ENCODE measurements around the gene RASA1.

Gene RASA1

DNA sequence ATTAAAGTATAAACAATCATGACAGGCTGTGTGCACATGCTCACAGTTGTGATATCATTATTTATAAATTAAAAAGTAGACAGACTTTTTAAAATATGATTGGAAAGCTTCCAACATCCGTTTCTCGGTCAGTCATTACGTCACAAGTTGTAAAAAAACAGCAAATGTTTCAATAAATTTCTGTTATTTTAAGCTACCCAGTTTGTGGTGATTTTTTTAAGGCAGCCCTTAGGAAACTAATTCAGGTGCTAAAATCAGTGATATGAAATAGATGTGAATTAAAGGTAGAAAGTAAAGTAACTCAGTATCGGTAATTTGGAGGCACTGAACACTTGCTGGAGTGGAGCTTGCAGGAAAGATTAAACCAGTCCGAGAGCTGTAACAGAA, 143.9 kb downstream of the RASA1 start:
- Histone ChIP-seq H3K4me2 (ENCODE audit: insufficient read depth, low read length, poor library complexity, severe bottlenecking) (peak overlapping the region; percentile 76), H2BK120ac (ENCODE audit: low read depth, low read length) (no peak overlapping the region), H2BK15ac (ENCODE audit: low read length) (no peak overlapping the region), H3K79me1 (ENCODE audit: low read depth, low read length) (no peaks in the 10 kb centered on the region), H2BK5ac (ENCODE audit: low read length) (no peak overlapping the region), H2AFZ (ENCODE audit: low read length) (peak overlapping the region; percentile 91), H2BK12ac (ENCODE audit: low read length) (no peak overlapping the region), H3K36me3 (replicated peaks in 1 of 2; ENCODE audit: control insufficient read depth in 2 of 2, insufficient read depth in 2 of 2, low read length in 2 of 2) (peaks cover 7 to 46% of the 10 kb centered on the region in 2 donors), H3K4me1 (ENCODE audit: control insufficient read depth in 2 of 2, insufficient read depth in 1 of 2, low read depth in 1 of 2, low read length in 2 of 2) (no peaks in the 10 kb centered on the region), H3K9ac (ENCODE audit: low read depth, low read length, poor library complexity) (no peak overlapping the region), H3K14ac (ENCODE audit: low read length) (no peak overlapping the region), H3K27me3 (ENCODE audit: control insufficient read depth in 3 of 3, insufficient read depth in 3 of 3, low read depth in 1 of 3, low read length in 3 of 3) (no peaks in the 10 kb centered on the region), H3K27ac (replicated peaks; ENCODE audit: low read length) (no peak overlapping the region), H3K4me3 (ENCODE audit: low read length in 2 of 2) (peak overlapping the region; percentile 80 to 86), H3K23ac (ENCODE audit: low read depth, low read length, poor library complexity) (no peak overlapping the region), H3K18ac (ENCODE audit: low read length) (no peak overlapping the region), H4K91ac (ENCODE audit: low read depth, low read length, poor library complexity) (no peak overlapping the region), H3K4ac (ENCODE audit: low read length) (no peak overlapping the region), H3K9me3 (replicated peaks in 1 of 2; ENCODE audit: control insufficient read depth in 2 of 2, insufficient read depth in 1 of 2, low read depth in 1 of 2, low read length in 2 of 2) (no peaks in the 10 kb centered on the region), H4K8ac (ENCODE audit: low read depth, low read length) (no peak overlapping the region), H2AK5ac (ENCODE audit: low read depth, low read length) (no peak overlapping the region)
- DNase-seq (ENCODE audit: low spot score), result no peak
- WGBS, 2 donors (ENCODE audit: extremely low coverage in 2 of 2, insufficient read length in 2 of 2, insufficient replicate concordance in 1 of 2), result no CpG with 5 or more reads among the region's 5 CpGs

DNA sequence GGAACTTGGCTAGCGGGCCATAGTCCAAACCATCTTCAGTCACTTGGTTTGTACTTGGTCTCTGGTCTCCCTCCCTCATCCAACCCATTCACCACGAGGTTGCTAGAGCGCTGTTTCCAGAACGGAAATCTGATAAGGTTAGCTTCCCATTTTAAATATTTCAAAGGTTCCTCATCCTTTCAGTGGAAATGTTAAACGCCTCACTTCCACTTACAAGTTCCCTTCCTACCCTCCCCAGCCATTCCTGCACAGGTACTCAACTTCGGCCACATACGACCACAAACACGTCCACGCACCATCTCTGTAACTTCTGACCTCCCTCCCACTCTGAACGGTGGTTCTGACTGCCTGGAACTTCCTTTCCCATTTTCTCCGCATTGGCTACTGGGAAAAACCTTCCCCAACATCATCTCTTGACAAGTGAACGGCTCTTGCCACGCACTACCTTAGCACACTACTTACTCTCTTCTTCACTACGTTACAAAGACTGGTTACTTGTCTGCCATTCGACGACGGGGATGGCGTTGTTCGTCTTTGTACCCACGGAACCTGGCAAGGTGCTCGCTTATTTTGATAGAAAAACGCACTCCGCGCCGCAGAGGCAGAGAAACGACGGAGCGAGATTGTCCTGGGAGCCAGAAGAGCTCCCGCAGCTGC, 144.4 kb downstream of the RASA1 start:
- Histone ChIP-seq H3K4me1 (ENCODE audit: control insufficient read depth in 2 of 2, insufficient read depth in 1 of 2, low read depth in 1 of 2, low read length in 2 of 2) (no peaks in the 10 kb centered on the region), H2BK5ac (ENCODE audit: low read length) (no peak overlapping the region), H2BK15ac (ENCODE audit: low read length) (no peak overlapping the region), H3K4ac (ENCODE audit: low read length) (no peak overlapping the region), H3K27me3 (ENCODE audit: control insufficient read depth in 3 of 3, insufficient read depth in 3 of 3, low read depth in 1 of 3, low read length in 3 of 3) (no peaks in the 10 kb centered on the region), H3K9me3 (replicated peaks in 1 of 2; ENCODE audit: control insufficient read depth in 2 of 2, insufficient read depth in 1 of 2, low read depth in 1 of 2, low read length in 2 of 2) (no peaks in the 10 kb centered on the region), H3K4me3 (ENCODE audit: low read length in 2 of 2) (peak overlapping the region; percentile 80 to 86), H3K79me1 (ENCODE audit: low read depth, low read length) (no peaks in the 10 kb centered on the region), H3K23ac (ENCODE audit: low read depth, low read length, poor library complexity) (peak overlapping the region; percentile 18), H3K27ac (replicated peaks; ENCODE audit: low read length) (peak overlapping the region; percentile 51), H4K8ac (ENCODE audit: low read depth, low read length) (no peak overlapping the region), H3K36me3 (replicated peaks in 1 of 2; ENCODE audit: control insufficient read depth in 2 of 2, insufficient read depth in 2 of 2, low read length in 2 of 2) (peaks cover 6 to 41% of the 10 kb centered on the region in 2 donors), H2AK5ac (ENCODE audit: low read depth, low read length) (no peak overlapping the region), H2BK12ac (ENCODE audit: low read length) (no peak overlapping the region), H3K14ac (ENCODE audit: low read length) (no peak overlapping the region), H2BK120ac (ENCODE audit: low read depth, low read length) (no peak overlapping the region), H2AFZ (ENCODE audit: low read length) (peak overlapping the region; percentile 91), H3K9ac (ENCODE audit: low read depth, low read length, poor library complexity) (peak overlapping the region; percentile 95), H4K91ac (ENCODE audit: low read depth, low read length, poor library complexity) (no peak overlapping the region), H3K18ac (ENCODE audit: low read length) (peak overlapping the region; percentile 78), H3K4me2 (ENCODE audit: insufficient read depth, low read length, poor library complexity, severe bottlenecking) (peak overlapping the region; percentile 76)
- no CpG with 5 or more reads among the region's 29 CpGs for WGBS, 2 donors (ENCODE audit: extremely low coverage in 2 of 2, insufficient read length in 2 of 2, insufficient replicate concordance in 1 of 2)
- peak; percentile 0 for DNase-seq (ENCODE audit: low spot score)

DNA sequence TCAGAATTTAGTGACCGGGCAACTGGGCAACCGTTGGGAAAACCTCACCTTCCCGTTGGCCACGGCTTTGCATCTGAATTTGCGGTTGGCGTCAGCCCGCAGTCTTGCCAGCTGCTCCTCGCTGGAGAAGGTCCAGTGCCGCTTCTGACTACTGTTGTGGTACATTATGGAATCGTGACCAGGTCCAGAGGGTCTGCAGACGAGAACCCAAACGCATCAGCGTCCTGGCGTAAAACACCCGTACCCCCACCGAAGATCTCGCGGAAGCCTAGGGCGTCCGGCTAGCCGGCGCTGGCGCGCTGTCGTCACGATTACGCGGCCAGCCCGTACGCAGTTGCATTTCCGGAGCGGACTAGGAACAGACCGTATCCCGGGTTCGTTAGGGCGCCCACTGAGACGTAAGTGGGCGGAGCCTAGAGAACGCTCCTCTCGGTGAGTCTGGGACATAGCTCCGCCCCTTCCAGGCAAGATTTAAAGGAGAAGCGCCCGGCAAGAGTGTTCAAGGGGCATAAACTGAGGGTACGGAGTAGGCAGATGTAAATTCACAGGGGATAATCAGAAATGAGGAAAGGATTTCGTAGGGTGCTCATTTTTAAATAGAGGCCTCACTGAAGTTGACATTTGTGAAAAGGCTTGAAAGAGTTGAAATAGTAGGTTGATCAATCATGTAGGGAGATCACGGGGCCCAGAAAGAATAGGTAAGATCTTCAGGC, 145.1 kb downstream of the RASA1 start, which contains the start of gene CCNH:
CCNH (minus strand) TSS at position 301 of the 713 bp plus-strand sequence; CDS start at position 165, 136 bp downstream.
- no peak within 1 kb of the TSS for H2BK12ac ChIP-seq (ENCODE audit: low read length)
- no peaks in the 10 kb centered on the region for H3K79me1 ChIP-seq (ENCODE audit: low read depth, low read length)
- H2AK5ac ChIP-seq (ENCODE audit: low read depth, low read length), result no peak within 1 kb of the TSS
- H3K9ac ChIP-seq (ENCODE audit: low read depth, low read length, poor library complexity), result peak within 1 kb of the TSS; percentile 95
- peaks cover 6 to 34% of the 10 kb centered on the region in 2 donors for H3K36me3 ChIP-seq (replicated peaks in 1 of 2; ENCODE audit: control insufficient read depth in 2 of 2, insufficient read depth in 2 of 2, low read length in 2 of 2)
- peak within 1 kb of the TSS; percentile 76 for H3K4me2 ChIP-seq (ENCODE audit: insufficient read depth, low read length, poor library complexity, severe bottlenecking)
- H3K4me3 ChIP-seq (ENCODE audit: low read length in 2 of 2), result peak within 1 kb of the TSS; percentile 80 to 86
- H4K91ac ChIP-seq (ENCODE audit: low read depth, low read length, poor library complexity), result no peak within 1 kb of the TSS
- H3K4ac ChIP-seq (ENCODE audit: low read length), result no peak within 1 kb of the TSS
- H3K4me1 ChIP-seq (ENCODE audit: control insufficient read depth in 2 of 2, insufficient read depth in 1 of 2, low read depth in 1 of 2, low read length in 2 of 2), result no peaks in the 10 kb centered on the region
- H3K14ac ChIP-seq (ENCODE audit: low read length), result peak within 1 kb of the TSS; percentile 21
- H3K23ac ChIP-seq (ENCODE audit: low read depth, low read length, poor library complexity), result peak within 1 kb of the TSS; percentile 18
- H2BK120ac ChIP-seq (ENCODE audit: low read depth, low read length), result no peak within 1 kb of the TSS
- no peak within 1 kb of the TSS for H4K8ac ChIP-seq (ENCODE audit: low read depth, low read length)
- peak; percentile 95 for DNase-seq (ENCODE audit: low spot score)
- H3K9me3 ChIP-seq (replicated peaks in 1 of 2; ENCODE audit: control insufficient read depth in 2 of 2, insufficient read depth in 1 of 2, low read depth in 1 of 2, low read length in 2 of 2), result no peaks in the 10 kb centered on the region
- H3K18ac ChIP-seq (ENCODE audit: low read length), result peak within 1 kb of the TSS; percentile 78
- peak within 1 kb of the TSS; percentile 51 for H3K27ac ChIP-seq (replicated peaks; ENCODE audit: low read length)
- WGBS, 2 donors (ENCODE audit: extremely low coverage in 2 of 2, insufficient read length in 2 of 2, insufficient replicate concordance in 1 of 2), result no CpG with 5 or more reads among the region's 46 CpGs
- no peak within 1 kb of the TSS for H2BK15ac ChIP-seq (ENCODE audit: low read length)
- peak within 1 kb of the TSS; percentile 91 for H2AFZ ChIP-seq (ENCODE audit: low read length)
- no peak within 1 kb of the TSS for H2BK5ac ChIP-seq (ENCODE audit: low read length)
- no peaks in the 10 kb centered on the region for H3K27me3 ChIP-seq (ENCODE audit: control insufficient read depth in 3 of 3, insufficient read depth in 3 of 3, low read depth in 1 of 3, low read length in 3 of 3)

DNA sequence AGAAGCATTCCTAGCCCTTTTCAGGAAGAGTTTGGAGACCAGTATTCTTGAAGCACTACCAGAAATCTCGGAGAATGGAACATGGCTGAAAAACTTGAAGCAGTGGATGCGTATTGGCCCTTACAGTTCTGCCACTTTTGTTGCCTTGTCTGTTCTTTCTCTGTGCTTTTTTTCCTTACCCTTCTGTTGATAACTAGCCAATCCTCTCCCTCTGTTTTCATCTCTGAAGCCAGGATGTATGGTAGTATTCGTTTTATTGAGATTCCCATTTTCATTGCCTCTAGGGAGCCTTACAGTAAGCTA, 145.6 kb downstream of the RASA1 start:
- Histone ChIP-seq H2AFZ (ENCODE audit: low read length) (peak overlapping the region; percentile 79), H2AK5ac (ENCODE audit: low read depth, low read length) (no peak overlapping the region), H4K8ac (ENCODE audit: low read depth, low read length) (no peak overlapping the region), H3K18ac (ENCODE audit: low read length) (no peak overlapping the region), H3K9ac (ENCODE audit: low read depth, low read length, poor library complexity) (no peak overlapping the region), H3K4me1 (ENCODE audit: control insufficient read depth in 2 of 2, insufficient read depth in 1 of 2, low read depth in 1 of 2, low read length in 2 of 2) (no peaks in the 10 kb centered on the region), H3K79me1 (ENCODE audit: low read depth, low read length) (no peaks in the 10 kb centered on the region), H3K4me3 (ENCODE audit: low read length in 2 of 2) (peak overlapping the region; percentile 25 to 80), H3K14ac (ENCODE audit: low read length) (no peak overlapping the region), H2BK15ac (ENCODE audit: low read length) (no peak overlapping the region), H2BK120ac (ENCODE audit: low read depth, low read length) (no peak overlapping the region), H2BK5ac (ENCODE audit: low read length) (no peak overlapping the region), H3K27me3 (ENCODE audit: control insufficient read depth in 3 of 3, insufficient read depth in 3 of 3, low read depth in 1 of 3, low read length in 3 of 3) (no peaks in the 10 kb centered on the region), H3K4me2 (ENCODE audit: insufficient read depth, low read length, poor library complexity, severe bottlenecking) (peak overlapping the region; percentile 46), H3K9me3 (replicated peaks in 1 of 2; ENCODE audit: control insufficient read depth in 2 of 2, insufficient read depth in 1 of 2, low read depth in 1 of 2, low read length in 2 of 2) (no peaks in the 10 kb centered on the region), H3K36me3 (replicated peaks in 1 of 2; ENCODE audit: control insufficient read depth in 2 of 2, insufficient read depth in 2 of 2, low read length in 2 of 2) (peaks cover 4 to 29% of the 10 kb centered on the region in 2 donors), H3K23ac (ENCODE audit: low read depth, low read length, poor library complexity) (no peak overlapping the region), H2BK12ac (ENCODE audit: low read length) (no peak overlapping the region), H3K4ac (ENCODE audit: low read length) (no peak overlapping the region), H4K91ac (ENCODE audit: low read depth, low read length, poor library complexity) (no peak overlapping the region), H3K27ac (replicated peaks; ENCODE audit: low read length) (no peak overlapping the region)
- no CpG with 5 or more reads among the region's 3 CpGs for WGBS, 2 donors (ENCODE audit: extremely low coverage in 2 of 2, insufficient read length in 2 of 2, insufficient replicate concordance in 1 of 2)
- no peak for DNase-seq (ENCODE audit: low spot score)
